Stomach (tissue), 9 donors: ENCODE data around the gene STARD10. TPM values are rescaled to one million over a fixed set of nuclear protein-coding genes. Genes with fewer than 3 reads are reported as not detected.

Source experiments
- DNase-seq, 2 donors: peaks; one replicate each; pipeline versions ENCODE4 v3.0.0 to v3.0.0-alpha.2; 2013 to 2019
- H3K27ac ChIP-seq, 5 donors: fragments of 200-600 bp in 4 of 5; sonication (generic) in 4 of 5; one replicate each; pipeline ENCODE4 v1.5.1; 2013 to 2019; ENCODE audit warnings: mild to moderate bottlenecking in 1 of 5, moderate library complexity in 1 of 5
- H3K27me3 ChIP-seq, 3 donors: fragments of 200-600 bp; sonication (generic); one replicate each; pipeline ENCODE4 v1.5.1; 2017 to 2019; ENCODE audit warnings: mixed run types in 1 of 3
- H3K36me3 ChIP-seq, 4 donors: fragments of 200-600 bp; sonication (generic); 1 replicate in 3 of 4; 2 replicates in 1 of 4; pipeline ENCODE4 v1.5.1; 2016 to 2019
- H3K4me1 ChIP-seq, 4 donors: fragments of 200-600 bp; sonication (generic); one replicate each; pipeline ENCODE4 v1.5.1; 2016 to 2019
- H3K4me3 ChIP-seq, 4 donors: fragments of 200-600 bp; sonication (generic) in 3 of 4; one replicate each; pipeline ENCODE4 v1.5.1; 2016 to 2019; ENCODE audit warnings: mild to moderate bottlenecking in 1 of 4
- H3K9me3 ChIP-seq, 4 donors: fragments of 200-600 bp; sonication (generic); one replicate each; pipeline ENCODE4 v1.5.1; 2016 to 2019
- CTCF ChIP-seq, 7 experiments: fragments of 450-650 bp in 4 of 7; fragments of 200-600 bp in 3 of 7; sonication (generic) in 3 of 7; IDR thresholded peaks; one replicate each; pipeline ENCODE4 v1.5.1; 2016 to 2019; ENCODE audit warnings: antibody characterized with exemption in 7 of 7, control low read depth in 2 of 7, mild to moderate bottlenecking in 1 of 7
- EP300 ChIP-seq: sonication (generic); formaldehyde crosslinking; IDR thresholded peaks from one replicate; pipeline ENCODE4 v1.6.1; 2017; ENCODE audit warnings: antibody characterized with exemption
- POLR2A ChIP-seq, 4 donors: fragments of 450-650 bp; IDR thresholded peaks; one replicate each; pipeline ENCODE4 v1.6.1; 2016; ENCODE audit warnings: antibody characterized with exemption in 4 of 4, control low read depth in 2 of 4, mild to moderate bottlenecking in 1 of 4, moderate library complexity in 1 of 4
- POLR2AphosphoS5 ChIP-seq, 3 donors: sonication (generic); formaldehyde crosslinking; IDR thresholded peaks; one replicate each; pipeline ENCODE4 v1.6.1; 2016; ENCODE audit warnings: antibody characterized with exemption in 3 of 3
- WGBS, 5 donors: extraction: QIAGEN DNeasy Blood & Tissue Kit in 3 of 5; methylation state at CpG; one replicate each; pipeline versions ENCODE4 v1.1.5 to v1.1.7; 2013 to 2018; 5-methylcytosine and 5-hydroxymethylcytosine counted together
- intact Hi-C: fragments of 100-400 bp; cut with DNase I; formaldehyde crosslinking; loops from one replicate; pipeline ENCODE4 v1.15.1; 2023; ENCODE audit warnings: low total_unique reads
- polyA plus RNA-seq, 3 donors: library from polyadenylated mRNA; stranded (reverse); fragments of 200-250 nt; gene quantifications; one replicate each; pipeline ENCODE4 v1.2.3, GENCODE V29; 2013
- total RNA-seq, 5 donors: library from RNA; depleted of rRNA; stranded (reverse); fragments of >200 nt; gene quantifications; one replicate each; pipeline versions ENCODE4 v1.1.0 to v1.2.3, GENCODE V29; 2014 to 2016
- donor health status: healthy with polysubstance abuse.
- donor health status: Bipolar disorder and iron deficiency.
- donor health status: healthy.

STARD10 gene
- total and polyA plus RNA-seq, 8 donors: 125 to 950 (median 346) TPM

DNA sequence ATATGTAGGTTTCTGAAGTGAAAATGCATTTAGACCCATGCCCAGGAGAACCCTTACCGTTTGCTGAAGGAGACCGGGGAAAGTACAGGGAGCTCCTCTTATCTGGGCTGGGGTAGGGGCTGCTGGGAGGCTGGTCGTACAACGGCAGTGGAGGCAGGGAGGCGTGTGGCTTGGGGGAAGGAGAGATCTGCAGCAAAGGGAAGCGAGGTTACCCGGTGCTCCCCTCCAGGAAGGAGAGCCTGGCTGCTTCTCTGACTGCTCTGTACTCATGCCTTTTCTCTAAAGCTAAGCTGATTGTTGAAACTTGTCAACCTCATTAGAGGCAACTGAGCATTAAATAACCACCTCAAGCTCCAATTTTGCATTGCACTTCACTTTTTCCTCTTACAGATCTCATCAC lies 47.5 kb upstream of the STARD10 start:
- 83 to 95% (median 89%) methylated on average over 7 of the region's 7 CpGs for WGBS, 5 donors
- intact Hi-C loops: no loop called here
- Histone ChIP-seq H3K36me3 (peaks cover 16 to 82% (median 77%) of the 10 kb centered on the region in 4 donors), H3K9me3 (no peaks in the 10 kb centered on the region), H3K27ac (no peak overlapping the region), H3K4me1 (peaks cover 0 to 9% (median 1%) of the 10 kb centered on the region in 4 donors), H3K27me3 (no peaks in the 10 kb centered on the region), H3K4me3 (no peak overlapping the region)
- TF ChIP-seq POLR2AphosphoS5 (IDR thresholded peaks at IDR 0.05) (no peak), POLR2A (IDR thresholded peaks at IDR 0.05) (no peak), EP300 (no peak), CTCF (IDR thresholded peaks at IDR 0.05) (no peak)
- no peak for DNase-seq

- intact Hi-C loops: no loop called here
- no peaks in the 10 kb centered on the region for H3K27me3 ChIP-seq
- no peak overlapping the region for H3K27ac ChIP-seq
- no peak for DNase-seq
- peaks cover 0 to 15% (median 4%) of the 10 kb centered on the region in 4 donors for H3K4me1 ChIP-seq
- no peak for TF ChIP-seq CTCF (IDR thresholded peaks at IDR 0.05)
- no peak for TF ChIP-seq POLR2A (IDR thresholded peaks at IDR 0.05)
- no peak for TF ChIP-seq POLR2AphosphoS5 (IDR thresholded peaks at IDR 0.05)
- TF ChIP-seq EP300: no peak
- no peaks in the 10 kb centered on the region for H3K9me3 ChIP-seq
- no peak overlapping the region for H3K4me3 ChIP-seq
- H3K36me3 ChIP-seq: peaks cover 16 to 85% (median 76%) of the 10 kb centered on the region in 4 donors
- 92 to 98% (median 97%) methylated on average over 4 of the region's 4 CpGs for WGBS, 5 donors
These were observed 46.9 kb upstream of the STARD10 start for GRCh38 chr11:72840780-72841179.

DNA sequence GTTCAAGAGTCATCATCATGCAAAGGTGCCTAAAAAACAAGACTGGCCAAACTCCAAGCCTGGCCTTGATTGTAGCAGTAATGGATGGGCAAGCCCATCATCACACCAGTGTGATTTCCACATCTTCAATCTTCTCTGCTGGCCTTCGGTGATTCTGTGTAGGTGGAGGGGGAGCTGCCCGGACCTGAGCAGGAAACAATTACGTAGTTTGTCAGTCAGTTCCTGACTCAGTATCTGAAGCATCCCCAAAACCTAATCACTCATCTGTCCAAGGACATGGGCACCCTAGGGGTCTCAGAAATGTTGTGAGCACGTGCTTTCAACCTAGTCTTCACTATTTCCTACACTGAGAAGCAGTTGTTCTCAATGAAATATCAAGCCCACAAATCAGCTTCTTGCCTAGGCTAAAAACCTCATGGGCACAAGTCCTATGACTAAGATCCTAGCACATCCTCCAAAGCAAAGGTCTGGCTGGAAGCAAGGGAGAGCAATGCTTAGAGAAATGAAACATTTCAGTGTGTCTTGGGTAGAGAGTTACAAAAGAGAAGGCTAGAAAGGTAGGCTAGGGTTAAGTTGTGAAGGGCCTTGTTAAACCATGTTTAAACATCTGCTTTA lies 45.0 kb upstream of the STARD10 start:
- no peaks in the 10 kb centered on the region for H3K27me3 ChIP-seq
- H3K9me3 ChIP-seq: no peaks in the 10 kb centered on the region
- H3K36me3 ChIP-seq: peaks cover 16 to 71% (median 64%) of the 10 kb centered on the region in 4 donors
- no peak for TF ChIP-seq EP300
- no peak for TF ChIP-seq POLR2AphosphoS5 (IDR thresholded peaks at IDR 0.05)
- TF ChIP-seq POLR2A (IDR thresholded peaks at IDR 0.05): no peak
- no peak overlapping the region for H3K4me3 ChIP-seq
- H3K27ac ChIP-seq: no peak overlapping the region
- 79 to 87% (median 79%) methylated on average over 4 of the region's 4 CpGs for WGBS, 5 donors
- DNase-seq: no peak
- intact Hi-C loops: no loop called here
- peaks cover 2 to 35% (median 14%) of the 10 kb centered on the region in 4 donors for H3K4me1 ChIP-seq

DNA sequence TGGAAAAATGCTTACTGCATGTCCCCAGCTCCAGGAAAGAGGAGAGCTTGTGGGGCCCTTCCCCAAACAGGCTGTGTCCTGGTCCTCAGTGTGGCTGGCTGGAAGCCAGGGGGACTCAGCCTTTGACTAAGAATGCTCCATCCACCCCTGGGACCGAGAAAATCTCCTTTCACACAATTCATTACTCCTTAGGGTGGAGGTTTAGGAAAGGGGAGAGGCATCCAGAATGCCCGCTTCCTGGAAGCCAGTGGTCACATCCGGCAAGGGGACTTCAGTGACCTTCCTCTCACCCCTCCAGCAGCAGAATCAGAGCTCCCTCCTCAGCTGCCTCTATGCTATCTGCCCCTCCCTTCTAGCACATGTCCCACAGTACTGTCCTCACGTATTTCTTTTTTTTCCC lies 42.3 kb upstream of the STARD10 start:
- no peaks in the 10 kb centered on the region for H3K27me3 ChIP-seq
- TF ChIP-seq POLR2A (IDR thresholded peaks at IDR 0.05) (no peak), EP300 (no peak), CTCF (IDR thresholded peaks at IDR 0.05) (no peak), POLR2AphosphoS5 (IDR thresholded peaks at IDR 0.05) (no peak)
- H3K9me3 ChIP-seq: no peaks in the 10 kb centered on the region
- 55 to 62% (median 57%) methylated on average over 4 of the region's 4 CpGs for WGBS, 5 donors
- H3K27ac ChIP-seq: peak overlapping the region in 4 of 5 donors; percentile 59 to 80 (median 68)
- DNase-seq: peak in 1 of 2 donors; percentile 64
- H3K36me3 ChIP-seq: peaks cover 4 to 44% (median 39%) of the 10 kb centered on the region in 4 donors
- peaks cover 15 to 57% (median 30%) of the 10 kb centered on the region in 4 donors for H3K4me1 ChIP-seq
- no peak overlapping the region for H3K4me3 ChIP-seq
- intact Hi-C loops: no loop called here

GRCh38 chr11:72834905-72835304 lies 41.1 kb upstream of the STARD10 start:
- DNase-seq: no peak
- Histone ChIP-seq H3K4me1 (peaks cover 15 to 60% (median 30%) of the 10 kb centered on the region in 4 donors), H3K27me3 (no peaks in the 10 kb centered on the region), H3K27ac (peak overlapping the region; percentile 2 to 80 (median 66)), H3K36me3 (peaks cover 4 to 39% (median 31%) of the 10 kb centered on the region in 4 donors), H3K9me3 (no peaks in the 10 kb centered on the region), H3K4me3 (no peak overlapping the region)
- 85 to 94% (median 89%) methylated on average over 5 of the region's 5 CpGs for WGBS, 5 donors
- TF ChIP-seq POLR2A (IDR thresholded peaks at IDR 0.05) (no peak), POLR2AphosphoS5 (IDR thresholded peaks at IDR 0.05) (no peak), CTCF (IDR thresholded peaks at IDR 0.05) (no peak), EP300 (no peak)
- intact Hi-C loops: loop anchor here (5.0 kb wide), 1 partner anchor 342 kb away; no protein-coding TSS in a partner anchor
